SK-N-SH treated with all-trans-retinoic acid at 6 μM for 48 hours (cell line): ENCODE data around the gene CNGA3.

Experiments
- ATAC-seq: fragments of 200-7000 bp; cut with Tn5 transposase; 3 replicates; pipeline ENCODE4 v1.9.1; 2020; ENCODE audit warnings: mild to moderate bottlenecking, moderate library complexity
- ARNTL ChIP-seq: fragments of 450-650 bp; formaldehyde crosslinking; IDR thresholded peaks from 2 replicates; pipeline ENCODE4 v1.5.0; 2020; ENCODE audit warnings: low read depth, mild to moderate bottlenecking, moderate library complexity, borderline replicate concordance
- BACH2 ChIP-seq: fragments of 250-450 bp; sonication (Bioruptor Pico); IDR thresholded peaks from 2 replicates; pipeline ENCODE4 v1.9.0; 2021; ENCODE audit warnings: mild to moderate bottlenecking, borderline replicate concordance
- CSDC2 ChIP-seq: fragments of 250-450 bp; sonication (Bioruptor Pico); IDR thresholded peaks from 2 replicates; pipeline ENCODE4 v1.5.0; 2020; ENCODE audit warnings: mild to moderate bottlenecking, moderate library complexity
- ESRRG ChIP-seq: fragments of 250-450 bp; sonication (Bioruptor Pico); IDR thresholded peaks from 2 replicates; pipeline ENCODE4 v1.6.1; 2021; ENCODE audit warnings: mild to moderate bottlenecking
- GLIS3 ChIP-seq: fragments of 250-450 bp; sonication (Bioruptor Pico); IDR thresholded peaks from 2 replicates; pipeline ENCODE4 v1.5.0; 2020; ENCODE audit warnings: mild to moderate bottlenecking, moderate library complexity
- ISL1 ChIP-seq: fragments of 250-450 bp; sonication (Bioruptor Pico); IDR thresholded peaks from 2 replicates; pipeline ENCODE4 v2.1.2; 2022; ENCODE audit warnings: mild to moderate bottlenecking, moderate library complexity
- OSR1 ChIP-seq: fragments of 250-450 bp; sonication (Bioruptor Pico); IDR thresholded peaks from 2 replicates; pipeline ENCODE4 v1.8.0; 2022; ENCODE audit warnings: moderate library complexity, mild to moderate bottlenecking, inconsistent platforms
- PATZ1 ChIP-seq: fragments of 250-450 bp; sonication (Bioruptor Pico); IDR thresholded peaks from 2 replicates; pipeline ENCODE4 v1.8.0; 2020; ENCODE audit warnings: mild to moderate bottlenecking, moderate library complexity, borderline replicate concordance
- POU6F1 ChIP-seq: fragments of 250-450 bp; sonication (Bioruptor Pico); IDR thresholded peaks from 2 replicates; pipeline ENCODE4 v1.8.0; 2021; ENCODE audit warnings: low read depth, mild to moderate bottlenecking, moderate library complexity, borderline replicate concordance
- RARB ChIP-seq: fragments of 250-450 bp; sonication (Bioruptor Pico); IDR thresholded peaks from 2 replicates; pipeline ENCODE4 v1.8.0; 2021; ENCODE audit warnings: mild to moderate bottlenecking, moderate library complexity
- SNAI2 ChIP-seq: fragments of 250-450 bp; sonication (Bioruptor Pico); IDR thresholded peaks from 2 replicates; pipeline ENCODE4 v1.5.0; 2020; ENCODE audit warnings: mild to moderate bottlenecking, moderate library complexity
- TCF4 ChIP-seq: fragments of 250-450 bp; sonication (Bioruptor Pico); IDR thresholded peaks from 2 replicates; pipeline ENCODE4 v1.8.0; 2021; ENCODE audit warnings: mild to moderate bottlenecking, moderate library complexity, borderline replicate concordance
- TOX ChIP-seq: fragments of 250-450 bp; sonication (Bioruptor Pico); IDR thresholded peaks from 2 replicates; pipeline ENCODE4 v1.8.0; 2021; ENCODE audit warnings: mild to moderate bottlenecking, moderate library complexity, borderline replicate concordance
- ZC3H10 ChIP-seq: fragments of 250-450 bp; sonication (Bioruptor Pico); IDR thresholded peaks from 2 replicates; pipeline ENCODE4 v1.5.1; 2021; ENCODE audit warnings: mild to moderate bottlenecking, moderate library complexity
- ZFP3 ChIP-seq: fragments of 250-450 bp; sonication (Bioruptor Pico); IDR thresholded peaks from 2 replicates; pipeline ENCODE4 v1.5.0; 2020; ENCODE audit warnings: mild to moderate bottlenecking, moderate library complexity
- ZFP30 ChIP-seq: fragments of 450-650 bp; formaldehyde crosslinking; IDR thresholded peaks from 2 replicates; pipeline ENCODE4 v1.5.0; 2022; ENCODE audit warnings: mild to moderate bottlenecking, moderate library complexity
- ZNF565 ChIP-seq: fragments of 450-650 bp; formaldehyde crosslinking; conservative IDR thresholded peaks from 2 replicates; pipeline ENCODE4 v1.5.0; 2020; ENCODE audit warnings: low read depth, mild to moderate bottlenecking, moderate library complexity
- ZNF70 ChIP-seq: fragments of 450-650 bp; formaldehyde crosslinking; IDR thresholded peaks from 2 replicates; pipeline ENCODE4 v1.5.0; 2020; ENCODE audit warnings: mild to moderate bottlenecking, moderate library complexity
- ZNF8 ChIP-seq: fragments of 450-650 bp; formaldehyde crosslinking; IDR thresholded peaks from 2 replicates; pipeline ENCODE4 v1.5.0; 2020; ENCODE audit warnings: mild to moderate bottlenecking, moderate library complexity
- TF ChIP-seq, protein P1 (sequence below): fragments of 250-450 bp; sonication (Bioruptor Pico); IDR thresholded peaks from 2 replicates; pipeline ENCODE4 v1.5.0; 2020; ENCODE audit warnings: mild to moderate bottlenecking, moderate library complexity
- TF ChIP-seq, protein P2 (sequence below): fragments of 250-450 bp; sonication (Bioruptor Pico); IDR thresholded peaks from 2 replicates; pipeline ENCODE4 v1.5.1; 2020; ENCODE audit warnings: low read depth, mild to moderate bottlenecking, moderate library complexity

Gene CNGA3

GRCh38 chr2:98308068-98308467 is 38.2 kb upstream of the CNGA3 start:
- TF ChIP-seq ZNF8 (no peak), ZNF565 (CRISPR knock-in tag) (no peak), ESRRG (CRISPR knock-in tag) (no peak), CSDC2 (CRISPR knock-in tag) (no peak), OSR1 (CRISPR knock-in tag) (no peak), BACH2 (CRISPR knock-in tag) (no peak), PATZ1 (CRISPR knock-in tag) (no peak), ARNTL (CRISPR knock-in tag) (no peak), RARB (no peak), TCF4 (CRISPR knock-in tag) (no peak), POU6F1 (CRISPR knock-in tag) (no peak), ZFP30 (CRISPR knock-in tag) (no peak), ZC3H10 (CRISPR knock-in tag) (no peak), TOX (no peak), SNAI2 (CRISPR knock-in tag) (no peak), GLIS3 (CRISPR knock-in tag) (no peak)
- TF ChIP-seq, protein P1, sequence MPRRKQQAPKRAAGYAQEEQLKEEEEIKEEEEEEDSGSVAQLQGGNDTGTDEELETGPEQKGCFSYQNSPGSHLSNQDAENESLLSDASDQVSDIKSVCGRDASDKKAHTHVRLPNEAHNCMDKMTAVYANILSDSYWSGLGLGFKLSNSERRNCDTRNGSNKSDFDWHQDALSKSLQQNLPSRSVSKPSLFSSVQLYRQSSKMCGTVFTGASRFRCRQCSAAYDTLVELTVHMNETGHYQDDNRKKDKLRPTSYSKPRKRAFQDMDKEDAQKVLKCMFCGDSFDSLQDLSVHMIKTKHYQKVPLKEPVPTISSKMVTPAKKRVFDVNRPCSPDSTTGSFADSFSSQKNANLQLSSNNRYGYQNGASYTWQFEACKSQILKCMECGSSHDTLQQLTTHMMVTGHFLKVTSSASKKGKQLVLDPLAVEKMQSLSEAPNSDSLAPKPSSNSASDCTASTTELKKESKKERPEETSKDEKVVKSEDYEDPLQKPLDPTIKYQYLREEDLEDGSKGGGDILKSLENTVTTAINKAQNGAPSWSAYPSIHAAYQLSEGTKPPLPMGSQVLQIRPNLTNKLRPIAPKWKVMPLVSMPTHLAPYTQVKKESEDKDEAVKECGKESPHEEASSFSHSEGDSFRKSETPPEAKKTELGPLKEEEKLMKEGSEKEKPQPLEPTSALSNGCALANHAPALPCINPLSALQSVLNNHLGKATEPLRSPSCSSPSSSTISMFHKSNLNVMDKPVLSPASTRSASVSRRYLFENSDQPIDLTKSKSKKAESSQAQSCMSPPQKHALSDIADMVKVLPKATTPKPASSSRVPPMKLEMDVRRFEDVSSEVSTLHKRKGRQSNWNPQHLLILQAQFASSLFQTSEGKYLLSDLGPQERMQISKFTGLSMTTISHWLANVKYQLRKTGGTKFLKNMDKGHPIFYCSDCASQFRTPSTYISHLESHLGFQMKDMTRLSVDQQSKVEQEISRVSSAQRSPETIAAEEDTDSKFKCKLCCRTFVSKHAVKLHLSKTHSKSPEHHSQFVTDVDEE: no peak
- ATAC-seq: no peak

- TF ChIP-seq ZC3H10 (CRISPR knock-in tag) (no peak), GLIS3 (CRISPR knock-in tag) (no peak), ESRRG (CRISPR knock-in tag) (no peak), ZNF70 (CRISPR knock-in tag) (no peak), TCF4 (CRISPR knock-in tag) (no peak), RARB (no peak), ISL1 (CRISPR knock-in tag) (no peak), ZFP3 (no peak), ZFP30 (CRISPR knock-in tag) (no peak), TOX (no peak), SNAI2 (CRISPR knock-in tag) (no peak)
- TF ChIP-seq, protein P2, sequence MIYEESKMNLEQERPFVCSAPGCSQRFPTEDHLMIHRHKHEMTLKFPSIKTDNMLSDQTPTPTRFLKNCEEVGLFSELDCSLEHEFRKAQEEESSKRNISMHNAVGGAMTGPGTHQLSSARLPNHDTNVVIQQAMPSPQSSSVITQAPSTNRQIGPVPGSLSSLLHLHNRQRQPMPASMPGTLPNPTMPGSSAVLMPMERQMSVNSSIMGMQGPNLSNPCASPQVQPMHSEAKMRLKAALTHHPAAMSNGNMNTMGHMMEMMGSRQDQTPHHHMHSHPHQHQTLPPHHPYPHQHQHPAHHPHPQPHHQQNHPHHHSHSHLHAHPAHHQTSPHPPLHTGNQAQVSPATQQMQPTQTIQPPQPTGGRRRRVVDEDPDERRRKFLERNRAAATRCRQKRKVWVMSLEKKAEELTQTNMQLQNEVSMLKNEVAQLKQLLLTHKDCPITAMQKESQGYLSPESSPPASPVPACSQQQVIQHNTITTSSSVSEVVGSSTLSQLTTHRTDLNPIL (CRISPR knock-in tag): no peak
- TF ChIP-seq, protein P1: no peak
- ATAC-seq: no peak
Observed at GRCh38 chr2:98308532-98308931, 37.7 kb upstream of the CNGA3 start.

DNA sequence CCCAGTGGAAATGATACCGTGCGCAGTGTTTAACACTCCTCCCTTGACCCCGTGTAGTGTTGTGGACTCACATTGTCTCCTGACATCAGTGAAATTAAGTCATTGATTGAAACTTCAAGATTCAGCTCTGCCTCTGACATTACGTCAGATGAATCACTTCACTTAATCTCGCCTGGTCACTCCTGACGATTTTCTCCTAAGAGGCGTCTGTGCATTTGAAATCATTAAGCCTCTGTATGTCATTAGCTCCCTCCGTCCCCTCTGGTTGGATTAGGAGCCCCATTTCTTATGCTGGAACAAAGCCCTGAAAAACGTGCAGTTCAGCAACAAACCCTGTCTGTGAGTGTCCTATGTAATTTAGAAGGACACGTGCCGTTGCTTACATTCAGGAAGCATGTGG is 36.7 kb upstream of the CNGA3 start:
- TF ChIP-seq TCF4 (CRISPR knock-in tag): no peak
- ATAC-seq: no peak
